Fibroblast of gingiva (primary cell): ENCODE data around the gene DPEP2.
"Not testable (repeated sequence)": the region's sequence is repeated elsewhere in the genome, so short reads cannot be mapped to it uniquely, and the experiment has no call there.

Experiments used
- DNase-seq: peaks from one replicate; pipeline ENCODE4 v3.0.0-alpha.2; 2011; ENCODE audit warnings: low read depth

DPEP2 gene

DNA sequence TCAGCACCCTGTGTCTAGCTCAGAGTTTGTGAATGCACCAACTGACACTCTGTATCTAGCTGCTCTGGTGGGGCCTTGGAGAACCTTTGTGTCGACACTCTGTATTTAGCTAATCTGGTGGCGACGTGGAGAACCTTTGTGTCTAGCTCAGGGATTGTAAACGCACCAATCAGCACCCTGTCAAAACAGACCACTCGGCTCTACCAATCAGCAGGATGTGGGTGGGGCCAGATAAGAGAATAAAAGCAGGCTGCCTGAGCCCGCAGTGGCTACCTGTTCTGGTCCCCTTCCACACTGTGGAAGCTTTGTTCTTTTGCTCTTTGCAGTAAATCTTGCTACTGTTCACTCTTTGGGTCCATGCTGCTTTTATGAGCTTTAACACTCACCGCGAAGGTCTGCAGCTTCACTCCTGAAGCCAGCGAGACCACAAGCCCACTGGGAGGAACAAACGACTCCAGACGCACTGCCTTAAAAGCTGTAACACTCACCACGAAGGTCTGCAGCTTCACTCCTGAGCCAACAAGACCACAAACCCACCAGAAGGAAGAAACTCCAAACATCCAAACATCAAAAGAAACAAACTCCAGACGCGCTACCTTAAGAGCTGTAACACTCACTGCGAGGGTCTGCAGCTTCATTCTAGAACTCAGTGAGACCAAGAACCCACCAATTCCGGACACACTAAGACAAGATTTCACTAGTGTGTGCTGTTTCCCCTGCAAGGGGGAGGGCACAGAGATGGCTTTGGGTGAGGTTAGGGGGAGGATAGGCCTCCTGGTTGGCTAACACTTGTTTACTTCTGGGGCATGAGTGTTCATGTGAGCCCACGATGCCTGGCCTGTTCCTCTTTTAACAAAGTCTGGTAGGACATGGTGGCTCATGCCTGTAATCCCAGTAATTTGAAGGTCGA lies at the start of gene DPEP2:
Gene DPEP2 (minus strand): TSS at position 706 of the 910 bp plus-strand sequence. CDS start 6,272 bp downstream, outside the sequence.
- not testable (repeated sequence) for DNase-seq

DNA sequence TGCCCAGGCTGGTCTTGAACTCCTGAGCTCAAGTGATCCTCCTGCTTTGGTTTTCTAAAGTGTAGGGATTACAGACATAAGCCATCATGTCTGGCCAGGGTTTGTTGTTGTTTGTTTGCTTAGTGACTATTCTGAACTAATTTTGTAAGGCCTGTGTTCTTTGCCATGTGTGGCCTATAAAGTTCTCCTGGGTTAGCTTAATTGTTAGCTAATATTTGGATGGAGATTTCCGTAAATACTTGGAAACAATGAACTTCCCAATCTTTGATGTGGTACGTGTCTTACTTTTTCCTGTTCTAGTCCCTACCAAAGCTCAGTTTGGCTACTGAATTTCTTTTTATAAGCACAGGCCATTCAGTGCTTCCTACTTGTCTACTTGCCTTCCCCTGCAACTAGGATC lies 48.7 kb upstream of the DPEP2 start:
- DNase-seq = no peak

DNA sequence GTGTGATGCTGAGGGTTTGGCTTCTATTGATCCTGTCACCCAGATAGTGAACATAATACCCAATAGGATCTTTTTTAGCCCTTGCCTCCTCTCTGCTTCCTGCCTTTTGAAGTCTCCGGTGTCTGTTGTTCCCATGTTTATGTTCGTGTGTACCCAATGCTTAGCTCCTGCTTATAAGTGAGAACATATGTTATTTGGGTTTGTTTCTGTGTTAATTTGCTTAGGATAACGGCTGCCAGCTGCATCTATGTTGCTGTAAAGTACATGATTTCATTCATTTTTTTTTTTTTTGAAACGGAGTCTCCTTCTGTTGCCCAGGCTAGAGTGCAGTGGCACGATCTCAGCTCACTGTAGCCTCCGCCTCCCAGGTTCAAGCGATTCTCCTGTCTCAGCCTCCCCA lies 46.8 kb upstream of the DPEP2 start:
- DNase-seq = peak; percentile 53

DNA sequence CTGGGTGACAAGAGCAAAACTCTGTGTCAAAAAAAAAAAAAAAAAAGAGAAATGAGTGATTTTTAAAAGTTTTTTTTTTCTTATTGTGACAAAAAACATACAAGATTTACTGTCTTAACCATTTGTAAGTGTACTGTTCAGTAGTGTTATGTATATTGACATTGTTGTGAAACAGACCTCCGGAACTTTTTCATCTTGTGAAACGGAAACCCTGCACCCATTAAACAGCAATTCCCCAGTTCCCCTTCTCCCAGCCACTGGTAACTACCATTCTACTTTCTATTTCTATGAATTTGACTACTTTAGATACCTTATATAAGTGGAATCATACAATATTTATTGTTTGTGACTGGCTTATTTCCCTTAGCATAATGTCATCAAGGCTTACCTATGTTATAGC lies 42.5 kb upstream of the DPEP2 start:
- no peak for DNase-seq

DNA sequence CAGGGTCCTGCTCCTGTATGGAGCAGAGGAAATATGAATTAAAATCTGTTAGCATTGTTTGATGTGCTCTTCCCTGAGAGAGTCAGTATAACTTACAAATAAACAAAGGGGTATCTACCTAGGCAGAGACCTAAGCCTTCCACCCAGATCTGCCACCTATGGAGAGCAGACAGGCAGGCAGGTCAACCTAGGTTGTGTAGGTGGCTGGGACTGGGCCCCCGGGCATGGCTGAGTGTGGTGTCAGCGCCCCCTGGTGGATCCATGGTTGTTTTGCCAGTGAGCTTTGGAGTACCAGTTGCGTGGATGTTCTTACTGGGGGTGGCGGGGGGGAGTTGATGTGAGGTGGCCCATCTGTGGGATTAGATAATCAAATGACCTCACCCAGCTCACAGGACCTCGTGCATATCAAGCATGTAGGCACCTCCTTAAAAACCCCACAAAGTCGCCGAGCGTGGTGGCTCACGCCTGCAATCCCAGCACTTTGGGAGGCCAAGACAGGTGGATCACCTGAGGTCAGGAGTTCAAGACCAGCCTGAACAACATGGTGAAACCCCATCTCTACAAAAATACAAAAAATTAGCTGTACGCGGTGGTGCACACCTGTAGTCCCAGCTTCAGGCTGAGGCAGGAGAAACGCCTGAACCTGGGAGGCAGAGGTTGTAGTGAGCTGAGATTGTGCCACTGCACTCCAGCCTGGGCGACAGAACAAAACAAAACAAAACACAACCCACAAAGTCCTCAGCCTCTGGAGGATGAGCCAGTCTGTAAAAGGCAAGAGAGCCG lies 41.4 kb upstream of the DPEP2 start:
- peak; percentile 34 for DNase-seq

GRCh38 chr16:68037841-68038597 lies 38.7 kb upstream of the DPEP2 start:
- DNase-seq = no peak

DNA sequence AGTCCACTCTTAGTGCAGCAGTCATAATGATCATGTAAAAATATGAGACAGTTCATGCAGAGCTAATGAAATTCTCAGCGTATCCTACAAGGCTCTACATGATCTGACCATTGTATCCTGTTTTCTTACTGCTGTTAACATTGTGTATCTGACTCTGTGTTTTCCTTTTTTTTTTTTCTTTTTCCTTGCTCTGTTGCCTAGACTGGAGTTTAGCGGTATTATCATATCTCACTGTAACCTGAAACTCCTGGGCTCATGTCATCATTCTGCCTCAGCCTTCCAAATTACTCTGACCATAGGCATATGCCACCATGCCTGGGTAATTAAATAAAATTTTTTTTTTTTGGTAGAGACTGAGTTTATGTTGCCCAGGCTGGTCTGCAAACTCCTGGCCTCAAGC lies 35.9 kb upstream of the DPEP2 start:
- DNase-seq = no peak

DNA sequence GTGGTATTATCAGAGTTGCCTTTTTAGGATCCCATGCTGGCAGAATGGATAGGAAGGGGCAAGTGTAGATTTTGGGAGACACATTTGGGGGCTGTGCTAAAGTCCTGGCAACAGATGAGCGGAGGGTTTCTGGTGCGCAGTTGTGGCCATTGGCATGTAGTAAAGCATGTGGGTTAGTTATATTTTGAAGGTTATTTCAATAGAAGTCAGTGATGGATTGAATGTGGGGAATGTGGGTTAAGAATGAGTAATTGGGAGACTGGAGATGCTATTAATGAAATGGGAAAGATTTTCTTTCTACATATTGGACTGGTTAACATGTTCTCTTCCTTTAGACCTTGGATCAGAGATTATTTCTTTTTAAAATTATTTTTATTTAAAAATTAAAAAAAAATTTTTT lies 33.8 kb upstream of the DPEP2 start:
- no peak for DNase-seq

- DNase-seq = no peak
Observed at GRCh38 chr16:68031951-68032350, 32.7 kb upstream of the DPEP2 start.

DNA sequence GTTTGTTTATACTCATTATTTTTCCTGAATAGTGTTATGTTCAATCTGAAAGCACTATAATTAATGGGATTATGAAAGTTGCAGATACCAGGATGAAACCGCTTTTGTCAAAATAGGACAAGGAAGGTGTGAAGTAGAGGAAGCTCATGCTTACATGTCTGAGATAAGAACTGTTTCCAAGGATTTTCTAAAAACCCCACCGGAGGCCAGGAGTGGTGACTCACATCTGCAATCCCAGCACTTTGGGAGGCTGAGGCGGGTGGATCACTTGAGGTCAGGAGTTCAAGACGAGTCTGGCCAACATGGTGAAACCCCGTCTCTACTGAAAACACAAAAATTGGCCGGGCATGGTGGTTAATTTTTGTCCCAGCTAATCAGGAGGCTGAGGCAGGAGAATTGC lies 30.8 kb upstream of the DPEP2 start:
- not testable (repeated sequence) for DNase-seq

DNA sequence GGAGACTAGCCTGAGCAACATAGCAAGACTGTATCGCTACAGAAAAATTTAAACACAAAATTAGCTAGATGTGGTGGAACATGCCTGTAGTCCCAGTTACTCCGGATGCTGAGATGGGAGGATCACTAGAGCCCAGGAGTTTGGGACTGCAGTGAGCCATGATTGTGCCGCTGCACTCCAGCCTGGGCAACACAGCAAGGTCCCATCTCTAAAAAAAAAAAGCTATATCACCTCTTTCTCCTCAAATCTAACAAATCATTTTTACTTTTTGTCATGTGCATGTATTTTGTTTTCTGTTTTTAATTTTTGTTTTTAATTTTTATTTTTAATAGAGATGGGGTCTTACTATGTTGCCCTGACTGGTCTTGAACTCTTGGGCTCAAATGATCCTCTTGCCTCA lies 29.7 kb upstream of the DPEP2 start:
- no peak for DNase-seq

DNA sequence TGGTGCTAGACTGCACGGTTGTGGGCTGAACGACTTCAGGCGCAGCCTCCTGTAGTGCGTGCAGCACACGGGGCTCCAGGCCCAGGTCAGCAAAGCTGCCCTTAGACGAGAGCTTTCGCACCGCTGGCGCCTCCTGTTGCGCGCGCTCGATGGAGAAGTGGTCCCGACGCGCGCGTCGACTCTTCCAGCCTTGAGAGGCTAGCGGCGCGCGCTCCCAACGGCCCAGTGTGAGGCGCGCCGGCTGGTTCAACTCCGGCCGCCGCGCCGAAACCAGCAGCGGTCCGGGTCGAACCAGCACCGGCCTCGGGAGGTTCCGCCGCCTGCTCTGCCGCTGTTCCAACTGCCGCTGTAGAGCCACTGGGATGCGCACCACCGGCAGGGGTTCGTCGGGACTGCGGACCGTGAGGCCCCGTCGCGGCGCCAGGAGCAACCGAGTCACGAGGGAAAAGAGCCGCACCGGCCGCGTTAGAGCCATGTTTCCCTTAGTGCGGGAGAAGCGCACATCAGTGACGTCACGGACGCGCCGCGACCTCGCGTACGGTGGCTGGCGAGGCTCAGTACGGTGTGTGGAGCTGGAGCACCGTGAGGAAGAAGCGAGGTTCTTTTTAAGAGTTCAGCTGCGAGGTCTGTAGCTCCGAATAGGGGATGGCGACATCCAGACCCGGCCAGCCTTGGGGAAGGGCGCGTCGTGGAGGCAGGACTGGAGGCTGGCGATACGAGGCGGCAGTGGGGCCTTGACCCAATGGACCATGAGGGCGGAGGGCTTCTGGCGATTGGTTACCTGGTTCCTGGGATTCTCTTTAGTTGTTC lies 23.6 kb upstream of the DPEP2 start, which contains the start of the genes DDX28 and DUS2:
Gene DDX28 (minus strand): TSS at position 505 of the 810 bp plus-strand sequence. CDS start 30 bp downstream, at position 475.
Gene DUS2 (plus strand): TSS at position 557 of the 810 bp plus-strand sequence. CDS start 14,740 bp downstream, outside the sequence.
- peak; percentile 90 for DNase-seq

- DNase-seq = no peak
Observed at GRCh38 chr16:68022278-68022727, 23.0 kb upstream of the DPEP2 start.

DNA sequence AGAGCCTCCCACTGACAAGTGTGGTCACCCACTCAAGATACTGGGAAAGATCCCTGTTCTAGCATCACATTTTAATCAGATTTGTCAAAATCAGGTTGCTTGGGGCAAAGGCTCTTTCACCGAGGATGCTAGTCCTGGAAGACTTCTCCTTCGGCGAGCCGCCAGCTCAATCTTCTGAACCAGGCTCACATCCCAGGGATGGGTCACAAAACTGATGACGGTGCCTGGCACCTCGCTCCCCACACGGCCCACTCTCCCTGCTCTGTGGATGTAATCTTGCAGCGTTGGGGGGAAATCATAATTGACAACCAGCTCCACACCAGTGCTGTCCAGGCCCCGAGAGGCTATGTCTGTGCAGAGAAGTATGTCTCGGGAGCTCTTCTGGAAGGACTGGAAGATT lies 22.2 kb upstream of the DPEP2 start:
- DNase-seq = no peak

DNA sequence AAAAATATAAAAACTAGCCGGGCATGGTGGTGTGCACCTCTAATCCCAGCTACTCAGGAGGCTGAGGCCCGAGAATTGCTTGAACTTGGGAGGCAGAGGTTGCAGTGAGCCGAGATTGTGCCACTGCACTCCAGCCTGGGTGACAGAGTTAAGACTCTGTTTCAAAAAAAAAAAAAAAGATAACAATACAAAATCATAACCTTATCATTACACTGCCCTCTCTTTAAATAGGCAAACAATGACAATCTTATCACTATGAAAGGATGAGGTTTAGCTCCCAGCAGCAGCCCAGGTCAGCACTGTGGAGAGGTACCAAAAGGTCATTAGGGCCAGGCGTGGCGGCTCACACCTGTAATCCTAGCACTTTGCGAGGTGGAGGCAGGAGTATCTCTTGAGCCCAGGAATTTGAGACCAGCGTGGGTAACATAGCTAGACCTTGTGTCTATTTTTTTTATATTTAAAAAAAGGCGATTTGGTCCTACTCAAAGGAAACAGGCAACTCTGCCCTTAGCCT lies 19.9 kb upstream of the DPEP2 start:
- no peak for DNase-seq

DNA sequence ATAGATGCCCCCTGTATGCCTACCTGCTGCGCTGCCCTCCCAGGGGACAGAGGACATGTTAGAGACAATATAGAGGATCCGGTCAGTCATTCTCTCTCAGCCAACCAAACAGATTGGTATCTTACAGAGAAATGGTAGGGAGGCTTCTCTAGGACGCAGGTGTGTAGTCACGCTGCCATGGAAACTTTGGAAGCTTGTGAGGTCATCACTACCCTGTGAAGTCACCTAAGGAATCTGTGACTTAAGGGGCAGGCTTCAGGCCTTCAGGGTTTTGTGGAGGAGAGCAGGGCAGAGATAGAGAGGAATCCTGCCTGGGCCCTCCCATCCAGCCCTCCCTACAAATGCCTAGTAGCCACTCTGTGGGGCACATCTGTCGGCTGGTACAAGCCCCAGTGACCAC lies 16.4 kb upstream of the DPEP2 start, which contains the start of gene DPEP2NB:
Gene DPEP2NB (minus strand): TSS at position 231 of the 400 bp plus-strand sequence. CDS start 141 bp downstream, at position 90.
- DNase-seq = no peak

- no peak for DNase-seq
Observed at GRCh38 chr16:68013440-68013839, 14.2 kb upstream of the DPEP2 start.

DNA sequence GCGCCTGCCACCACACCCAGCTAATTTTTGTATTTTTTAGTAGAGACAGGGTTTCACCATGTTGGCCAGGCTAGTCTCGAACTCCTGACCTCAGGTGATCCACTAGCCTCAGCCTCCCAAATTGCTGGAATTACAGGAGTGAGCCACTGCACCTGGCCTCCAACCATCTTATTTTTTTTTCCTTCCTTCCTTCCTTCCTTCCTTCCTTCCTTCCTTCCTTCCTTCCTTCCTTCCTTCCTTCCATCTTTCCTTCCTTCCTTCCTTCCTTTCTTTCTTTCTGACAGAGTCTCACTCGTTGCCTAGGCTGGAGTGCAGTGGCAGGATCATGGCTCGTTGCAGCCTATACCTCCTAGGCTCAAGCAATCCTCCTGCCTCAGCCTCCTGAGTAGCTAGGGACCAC lies 10.6 kb upstream of the DPEP2 start:
- not testable (repeated sequence) for DNase-seq

- no peak for DNase-seq
Observed at GRCh38 chr16:68009157-68009735, 10.0 kb upstream of the DPEP2 start.

DNA sequence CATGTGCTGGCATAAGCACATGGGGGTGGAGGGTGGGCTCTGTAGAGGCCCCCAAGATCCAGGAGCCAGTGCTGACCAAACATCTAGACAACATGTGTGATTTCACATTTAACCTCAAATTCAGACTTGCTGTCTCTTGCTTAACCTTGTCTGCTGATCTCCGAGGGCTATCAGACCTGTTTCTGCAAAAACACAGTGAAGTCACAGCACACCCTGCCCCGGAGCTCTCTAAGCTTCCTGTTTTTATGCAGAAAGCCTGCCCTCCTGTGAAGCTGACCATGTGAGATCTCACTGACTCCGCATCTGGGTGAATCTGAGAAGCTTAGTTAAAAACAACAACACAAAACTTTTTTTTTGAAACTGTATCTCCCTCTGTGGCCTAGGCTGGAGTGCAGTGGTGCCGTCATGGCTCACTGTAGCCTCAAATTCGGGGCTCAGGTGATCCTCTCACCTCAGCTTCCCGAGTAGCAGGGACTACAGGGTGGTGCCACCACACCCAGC lies 6.6 kb upstream of the DPEP2 start:
- DNase-seq = no peak
